ENCODE results near the gene MAP3K10.

Gene MAP3K10

DNA sequence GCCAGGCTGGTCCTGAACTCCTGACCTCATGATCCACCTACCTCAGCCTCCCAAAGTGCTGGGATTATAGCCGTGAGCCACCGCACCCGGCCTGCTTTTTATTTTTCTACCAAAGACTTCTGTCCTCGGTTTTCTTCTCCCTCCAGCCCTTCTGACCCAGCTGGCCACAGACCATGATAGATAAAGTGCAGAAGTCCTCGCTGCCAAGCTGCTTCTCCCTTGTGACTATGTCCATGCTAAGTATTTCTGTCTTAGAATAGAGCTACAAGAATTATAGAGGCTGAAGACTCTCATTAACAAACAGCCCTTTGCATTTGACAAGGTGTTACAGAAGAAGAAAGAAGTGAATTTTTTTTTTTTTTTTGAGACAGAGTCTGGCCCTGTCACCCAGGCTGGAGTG lies 15.4 kb upstream of the MAP3K10 start:
- no peak for DNase-seq

DNA sequence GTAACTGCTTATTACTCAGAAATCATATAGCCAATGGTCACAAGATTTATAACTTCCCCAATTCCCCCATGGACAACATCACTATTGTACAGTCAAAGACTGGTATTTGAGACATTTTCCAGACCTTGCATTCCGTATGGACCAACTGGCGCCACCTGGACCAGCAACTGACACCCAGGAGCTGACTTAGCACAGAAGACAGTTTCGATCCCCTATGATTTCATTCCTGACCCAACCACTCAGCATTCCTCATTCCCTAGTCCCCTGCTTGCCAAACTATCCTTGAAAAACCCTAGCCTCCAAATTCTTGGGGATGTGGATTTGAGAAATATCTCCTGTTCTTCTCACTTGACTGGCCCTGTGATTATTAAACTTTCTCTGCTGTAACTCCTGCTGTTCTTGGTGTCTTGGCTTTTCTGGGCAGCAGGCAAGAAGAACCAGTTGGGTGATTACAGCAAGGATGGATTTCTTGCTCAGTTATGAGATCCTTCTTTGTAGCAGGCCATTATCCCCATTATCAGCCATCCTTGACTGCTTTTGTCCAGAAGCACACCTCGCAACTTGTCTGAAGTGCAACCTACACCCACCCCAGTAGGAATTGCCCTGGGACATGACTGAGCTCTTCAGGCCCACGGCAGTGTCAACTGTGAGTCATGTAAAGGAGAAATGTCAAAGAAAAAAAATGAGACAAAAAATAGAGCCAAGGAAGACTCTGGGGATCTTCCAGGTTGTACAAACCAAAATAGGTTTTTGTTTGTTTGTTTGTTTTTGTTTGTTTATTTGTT lies 13.7 kb upstream of the MAP3K10 start:
- no peak for DNase-seq

- DNase-seq, result no peak
These were observed 12.5 kb upstream of the MAP3K10 start for GRCh38 chr19:40178756-40179155.

DNA sequence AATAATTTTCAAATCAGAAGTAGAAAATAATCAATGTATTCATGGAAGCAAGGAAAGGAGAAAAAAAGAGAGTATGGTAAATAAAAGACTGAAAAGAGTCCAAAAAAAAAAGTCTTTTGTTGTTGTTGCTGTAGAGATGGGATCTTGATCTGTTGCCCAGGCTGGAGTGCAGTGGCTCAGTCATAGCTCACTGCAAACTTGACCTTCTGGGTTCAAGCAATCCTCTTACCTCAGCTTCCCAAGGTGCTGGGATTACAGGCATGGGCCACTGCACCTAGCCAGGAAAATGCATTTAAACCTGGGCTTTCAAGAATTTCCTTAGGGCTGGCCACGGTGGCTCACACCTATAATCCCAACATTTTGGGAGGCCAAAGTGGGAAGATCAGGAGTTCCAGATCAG lies 7.0 kb upstream of the MAP3K10 start:
- DNase-seq, result no peak

GRCh38 chr19:40191836-40192646 lies 815 bp downstream of the MAP3K10 start:
- no peak for DNase-seq

DNA sequence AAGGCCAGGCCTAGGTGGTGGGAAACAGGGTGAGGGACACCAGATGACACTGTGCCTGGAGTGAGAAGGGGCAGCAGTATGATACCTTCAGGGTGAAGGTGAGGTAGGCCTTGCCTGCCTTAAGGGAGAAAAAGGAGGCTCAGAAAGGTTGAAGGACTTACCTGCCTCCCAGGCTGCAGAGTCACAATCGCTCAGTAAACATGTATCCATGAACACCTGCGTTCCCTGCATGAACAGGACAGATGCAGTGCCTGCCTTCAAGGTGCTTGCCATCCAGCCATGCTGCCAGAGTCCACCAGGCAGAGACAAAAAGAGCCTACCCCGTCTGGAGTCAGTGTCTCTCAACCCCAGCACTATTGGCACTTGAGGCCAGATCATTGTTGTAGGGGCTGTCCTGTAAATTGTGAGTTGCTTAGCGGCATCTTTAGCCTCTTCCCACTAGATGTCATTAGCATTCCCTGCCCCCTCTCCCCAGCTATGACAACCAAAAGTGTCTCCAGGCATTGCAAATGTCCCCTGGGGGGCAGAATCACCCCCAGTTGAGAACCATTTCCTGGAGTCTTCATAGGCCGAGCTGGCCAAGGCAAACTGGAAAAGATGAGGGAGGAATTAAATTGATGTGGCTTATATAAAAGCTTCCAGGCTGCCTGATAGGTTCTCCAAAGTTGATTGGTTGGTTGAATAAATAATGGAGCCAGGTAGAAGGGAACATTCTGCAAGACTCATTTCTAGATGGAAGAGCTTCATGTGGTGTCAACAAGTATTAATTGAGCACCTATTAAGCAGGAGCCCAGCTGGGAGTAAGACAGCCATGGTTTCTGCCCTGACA lies 1.7 kb downstream of the MAP3K10 start:
- DNase-seq, result no peak

- no peak for DNase-seq
These were observed 2.3 kb downstream of the MAP3K10 start for GRCh38 chr19:40193587-40193849.

- DNase-seq, result no peak
These were observed 7.2 kb downstream of the MAP3K10 start for GRCh38 chr19:40198272-40198990.

DNA sequence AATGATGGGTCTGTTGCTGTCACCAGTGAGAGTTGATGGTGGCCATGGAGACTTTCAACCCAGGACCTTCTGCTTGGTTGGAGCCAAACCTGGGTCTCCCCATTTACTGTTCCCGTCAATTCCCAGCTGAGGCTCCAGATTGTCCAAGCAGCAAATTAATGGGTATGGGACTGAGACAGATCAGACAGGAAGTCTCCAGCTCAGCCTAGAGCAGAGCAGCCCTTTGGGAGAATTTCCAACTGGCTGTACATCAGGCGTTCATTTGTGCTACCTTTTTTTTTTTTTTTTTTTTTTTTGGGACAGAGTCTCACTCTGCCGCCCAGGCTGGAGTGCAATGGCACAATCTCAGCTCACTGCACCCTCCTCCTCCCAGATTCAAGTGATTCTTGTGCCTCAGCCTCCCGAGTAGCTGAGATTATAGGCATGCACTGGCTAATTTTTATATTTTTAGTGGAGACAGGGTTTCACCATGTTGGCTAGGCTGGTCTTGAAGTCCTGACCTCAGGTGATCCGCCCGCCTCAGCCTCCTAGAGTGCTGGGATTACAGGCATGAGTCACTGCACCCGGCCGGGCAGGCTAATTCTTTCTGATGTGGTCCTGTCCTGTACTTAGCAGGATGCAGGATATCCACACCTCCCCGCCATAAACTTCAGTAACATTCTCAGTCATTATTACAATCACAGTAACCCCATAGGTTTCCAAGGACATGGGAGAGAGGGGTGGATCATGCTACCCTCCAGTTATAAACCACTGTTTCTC lies 9.3 kb downstream of the MAP3K10 start:
- DNase-seq, result no peak

- no peak for DNase-seq
These were observed 13.2 kb downstream of the MAP3K10 start for GRCh38 chr19:40204381-40204780.

DNA sequence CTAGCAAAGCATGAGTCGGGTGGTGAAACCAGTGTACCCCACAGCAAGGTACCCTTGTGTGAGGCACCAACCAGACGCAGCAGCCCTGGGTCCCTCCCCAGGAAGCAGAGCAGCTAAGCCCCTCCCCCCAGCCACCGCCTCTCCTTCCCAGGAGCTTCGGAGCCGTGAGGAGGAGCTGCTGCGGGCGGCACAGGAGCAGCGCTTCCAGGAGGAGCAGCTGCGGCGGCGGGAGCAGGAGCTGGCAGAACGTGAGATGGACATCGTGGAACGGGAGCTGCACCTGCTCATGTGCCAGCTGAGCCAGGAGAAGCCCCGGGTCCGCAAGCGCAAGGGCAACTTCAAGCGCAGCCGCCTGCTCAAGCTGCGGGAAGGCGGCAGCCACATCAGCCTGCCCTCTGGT lies 14.5 kb downstream of the MAP3K10 start:
- no peak for DNase-seq

DNA sequence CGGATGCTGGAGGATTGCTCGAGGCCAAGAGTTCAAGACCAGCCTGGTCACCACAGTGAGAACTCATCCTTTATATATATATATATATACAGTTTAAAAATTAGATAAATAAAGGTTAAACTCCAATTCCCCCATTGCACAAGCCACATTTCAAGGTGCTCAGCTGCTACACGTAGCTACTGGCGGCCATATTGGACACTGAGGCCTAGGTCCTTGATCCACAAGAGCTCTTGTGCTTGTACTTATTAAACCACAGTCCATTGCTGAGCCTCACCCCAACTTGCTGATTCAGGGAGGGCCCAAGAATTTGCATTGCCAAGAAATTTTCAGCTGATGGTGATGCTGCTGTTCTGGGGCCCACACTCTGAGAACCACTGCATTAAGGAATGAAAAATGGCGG lies 17.4 kb downstream of the MAP3K10 start:
- no peak for DNase-seq

DNA sequence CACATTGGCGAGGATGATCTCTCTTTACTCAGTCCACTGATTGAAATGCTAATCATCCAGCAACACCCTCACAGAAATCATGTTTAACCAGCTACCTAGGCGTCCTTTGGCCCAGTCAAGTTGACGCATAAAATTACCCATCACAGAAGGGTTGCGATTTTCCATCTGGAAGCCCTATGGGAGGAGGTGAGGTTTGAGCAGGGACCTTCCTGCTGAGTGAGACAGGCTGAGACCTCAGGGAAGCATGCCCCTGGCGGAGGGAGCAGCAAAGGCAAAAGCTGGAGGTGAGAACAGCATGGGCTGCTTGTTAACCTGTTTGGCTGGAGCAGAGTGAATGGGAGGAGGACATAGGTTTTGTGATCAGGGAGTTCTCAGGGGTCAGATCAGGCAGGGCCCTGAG lies 19.7 kb downstream of the MAP3K10 start:
- DNase-seq, result no peak

- no peak for DNase-seq
These were observed 22.1 kb downstream of the MAP3K10 start for GRCh38 chr19:40213251-40213829.

GRCh38 chr19:40213882-40214570 lies 22.8 kb downstream of the MAP3K10 start:
- DNase-seq, result no peak

DNA sequence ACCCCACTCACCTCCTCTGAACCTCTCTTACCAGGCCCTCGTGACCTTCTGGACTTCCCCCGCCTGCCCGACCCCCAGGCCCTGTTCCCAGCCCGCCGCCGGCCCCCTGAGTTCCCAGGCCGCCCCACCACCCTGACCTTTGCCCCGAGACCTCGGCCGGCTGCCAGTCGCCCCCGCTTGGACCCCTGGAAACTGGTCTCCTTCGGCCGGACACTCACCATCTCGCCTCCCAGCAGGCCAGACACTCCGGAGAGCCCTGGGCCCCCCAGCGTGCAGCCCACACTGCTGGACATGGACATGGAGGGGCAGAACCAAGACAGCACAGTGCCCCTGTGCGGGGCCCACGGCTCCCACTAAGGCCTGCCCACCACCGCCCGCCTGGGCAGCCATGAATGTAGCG lies 23.7 kb downstream of the MAP3K10 start:
- no peak for DNase-seq

DNA sequence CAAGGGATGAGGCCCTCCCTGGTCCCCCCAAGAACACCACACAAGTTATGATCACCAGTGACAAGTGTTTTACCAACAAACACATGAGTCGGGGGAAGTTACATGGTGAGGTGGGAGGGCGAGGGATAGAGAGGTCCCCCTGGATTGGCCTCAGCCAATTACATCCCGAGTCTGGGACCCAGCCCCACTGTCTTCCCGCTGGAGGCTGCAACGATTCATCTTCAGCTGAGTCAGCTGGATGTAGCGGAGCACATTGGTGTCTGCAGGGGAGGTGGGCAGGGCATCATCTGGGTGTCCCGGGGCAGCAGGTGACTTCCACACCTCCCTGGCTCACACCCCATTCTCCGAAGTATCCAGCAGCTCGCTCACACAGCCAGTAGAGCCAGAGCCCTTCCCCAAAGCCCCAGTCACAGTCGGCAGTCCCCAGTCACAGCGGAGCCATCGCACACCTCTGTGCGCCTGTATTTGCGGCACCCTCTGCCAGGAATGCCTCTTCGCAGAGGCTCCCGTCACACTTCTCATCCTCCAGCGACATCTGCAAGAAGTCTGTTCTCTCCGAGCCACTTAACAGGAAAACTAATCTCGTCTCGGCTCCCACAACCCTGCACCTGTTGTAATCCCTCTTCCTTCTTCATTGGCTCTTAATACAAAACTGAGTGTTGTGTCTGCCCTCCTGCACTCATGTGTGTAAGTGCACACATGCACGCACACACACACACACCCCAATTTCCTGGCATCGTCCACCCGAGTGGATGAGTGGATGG lies 25.0 kb downstream of the MAP3K10 start:
- DNase-seq, result no peak

DNA sequence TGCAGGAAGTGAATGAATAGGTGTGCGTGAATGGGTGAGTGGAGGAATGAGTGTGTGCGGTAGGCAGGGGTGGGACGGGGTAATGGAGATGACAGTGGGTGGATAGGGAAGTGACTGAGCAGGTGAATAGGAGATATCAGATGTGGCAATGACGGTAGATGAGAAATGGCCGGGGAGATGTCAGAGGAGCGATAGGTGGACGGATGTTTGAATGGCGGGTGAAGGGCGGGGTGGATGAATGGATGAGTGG lies 25.5 kb downstream of the MAP3K10 start:
- no peak for DNase-seq

DNA sequence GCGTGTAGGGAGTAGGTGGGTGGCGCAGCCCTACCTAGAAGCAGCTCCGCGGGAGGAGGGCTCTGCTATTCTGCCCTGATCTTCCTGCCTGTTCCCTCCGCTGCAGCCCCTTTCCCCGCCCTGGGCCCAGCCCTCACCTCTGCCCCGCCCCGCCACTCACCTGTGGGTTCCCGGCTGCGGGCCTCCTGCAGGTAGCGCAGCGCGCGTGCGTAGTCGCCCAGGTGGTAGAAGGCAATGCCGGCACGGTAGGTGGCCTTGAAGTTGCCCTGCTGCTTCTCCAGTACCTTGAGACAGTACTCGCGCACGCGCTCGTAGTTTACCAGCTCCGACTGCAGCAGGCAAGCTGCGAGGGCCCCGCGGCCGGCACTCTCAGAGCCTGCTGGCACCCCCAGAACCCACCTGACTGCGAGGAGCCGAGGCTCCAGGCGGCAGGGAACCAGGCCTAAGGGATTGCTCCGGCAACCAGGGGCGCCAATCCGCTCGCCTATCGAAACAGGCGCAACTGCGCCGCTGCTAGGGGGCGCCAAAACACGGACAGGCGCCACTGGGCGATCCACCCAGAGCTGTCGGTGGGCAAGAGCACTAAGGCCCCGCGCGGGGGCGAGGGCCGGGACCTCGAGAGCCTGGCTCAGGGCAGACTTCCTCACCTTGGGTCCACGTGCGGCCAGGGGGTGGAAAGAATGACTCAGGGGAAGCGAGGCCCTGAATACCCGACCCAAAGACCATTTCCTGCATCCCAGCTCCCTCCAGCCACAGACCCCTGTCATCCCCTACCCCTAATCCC lies 26.0 kb downstream of the MAP3K10 start:
- no peak for DNase-seq

Data from AML-193 (cell line).